ENCODE data around the gene C1orf105.

Gene C1orf105

GRCh38 chr1:172512591-172512990 lies 92.1 kb downstream of the C1orf105 start:
- no peak for TF ChIP-seq ZFX (IDR thresholded peaks at IDR 0.05)
- no peak for TF ChIP-seq CTCF (conservative IDR thresholded peaks at IDR 0.05)
- H3K27ac ChIP-seq = no peak overlapping the region

- TF ChIP-seq CTCF (conservative IDR thresholded peaks at IDR 0.05) = no peak
- TF ChIP-seq ZFX (IDR thresholded peaks at IDR 0.05) = no peak
- H3K27ac ChIP-seq = no peak overlapping the region
These were observed 93.0 kb downstream of the C1orf105 start for GRCh38 chr1:172513479-172513878.

- H3K27ac ChIP-seq = no peak overlapping the region
- TF ChIP-seq CTCF (conservative IDR thresholded peaks at IDR 0.05) (no peak), ZFX (IDR thresholded peaks at IDR 0.05) (no peak)
These were observed 93.6 kb downstream of the C1orf105 start for GRCh38 chr1:172514108-172514507.

GRCh38 chr1:172515436-172515835 lies 95.0 kb downstream of the C1orf105 start:
- TF ChIP-seq CTCF (conservative IDR thresholded peaks at IDR 0.05) (no peak), ZFX (IDR thresholded peaks at IDR 0.05) (no peak)
- H3K27ac ChIP-seq = no peak overlapping the region

- TF ChIP-seq CTCF (conservative IDR thresholded peaks at IDR 0.05) (no peak), ZFX (IDR thresholded peaks at IDR 0.05) (no peak)
- peak overlapping the region; percentile 69 for H3K27ac ChIP-seq
These were observed 95.4 kb downstream of the C1orf105 start for GRCh38 chr1:172515927-172516326.

GRCh38 chr1:172517081-172517480 lies 96.6 kb downstream of the C1orf105 start:
- TF ChIP-seq CTCF (conservative IDR thresholded peaks at IDR 0.05) (no peak), ZFX (IDR thresholded peaks at IDR 0.05) (no peak)
- H3K27ac ChIP-seq = no peak overlapping the region

- H3K27ac ChIP-seq = no peak overlapping the region
- no peak for TF ChIP-seq CTCF (conservative IDR thresholded peaks at IDR 0.05)
- no peak for TF ChIP-seq ZFX (IDR thresholded peaks at IDR 0.05)
These were observed 97.1 kb downstream of the C1orf105 start for GRCh38 chr1:172517545-172517944.
